Stimulated activated CD8-positive, alpha-beta memory T cell treated with anti-CD3 and anti-CD28 coated beads, Interleukin-7, amount 100 ng/mL, for 4 hours (primary cell): ENCODE results near the gene ALDH3A1.

ENCODE experiments used
- DNase-seq, 2 donors: peaks; one replicate each; pipeline ENCODE4 v3.0.0-alpha.2; 2020; ENCODE audit warnings: low read depth in 2 of 2

Gene ALDH3A1

DNA sequence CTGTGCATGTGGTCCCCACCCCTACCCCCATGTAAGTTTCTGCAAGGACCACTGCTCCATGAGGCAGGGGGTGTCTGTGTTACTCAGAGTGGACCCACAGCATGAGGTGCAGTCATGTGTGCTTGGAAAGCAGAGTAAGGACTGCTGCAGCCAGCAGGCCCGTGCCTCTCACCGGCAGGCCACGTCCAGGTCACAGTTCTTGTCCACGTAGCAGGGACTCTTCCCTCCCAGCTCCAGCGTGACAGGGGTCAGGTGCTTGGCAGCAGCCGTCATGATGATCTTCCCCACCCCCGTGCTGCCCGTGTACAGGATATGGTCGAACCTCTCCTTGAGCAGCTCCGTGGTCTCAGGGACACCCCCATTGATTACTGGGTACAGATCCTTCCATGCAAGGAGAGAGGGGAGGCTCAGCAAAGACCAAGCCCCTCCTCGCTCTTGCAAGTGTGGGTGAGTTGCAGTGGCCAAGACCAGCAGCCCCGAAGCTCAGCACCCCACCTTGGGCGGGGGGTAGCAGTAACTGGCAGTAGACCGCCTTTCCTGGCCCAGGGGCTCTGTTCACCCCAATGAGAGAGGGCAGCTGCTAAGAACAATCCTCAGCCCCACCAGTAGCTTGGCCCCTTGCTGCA is 6.2 kb downstream of the ALDH3A1 start:
- DNase-seq, result no peak

DNA sequence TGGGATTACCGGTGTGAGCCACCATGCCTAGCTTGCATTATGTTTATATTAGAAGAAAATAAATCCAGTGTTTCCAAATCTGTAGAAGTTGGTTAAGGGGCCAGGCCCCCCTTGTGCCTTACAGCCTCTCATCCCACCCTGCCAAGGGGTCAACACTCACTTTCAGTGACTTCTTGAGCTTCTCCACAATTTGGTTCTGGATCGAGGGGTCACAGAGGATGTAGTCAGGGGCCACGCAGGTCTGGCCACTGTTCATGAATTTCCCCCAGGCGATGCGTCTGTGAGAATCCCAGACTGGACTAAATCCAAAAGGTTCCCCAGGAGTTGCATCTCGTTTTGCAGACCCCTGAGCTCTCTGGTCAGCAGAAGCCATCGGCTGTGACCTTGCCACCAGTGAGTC is 7.2 kb downstream of the ALDH3A1 start:
- DNase-seq, result no peak

GRCh38 chr17:19739241-19740201 is 8.6 kb downstream of the ALDH3A1 start:
- no peak for DNase-seq

GRCh38 chr17:19738757-19739156 is 9.3 kb downstream of the ALDH3A1 start:
- DNase-seq, result no peak

DNA sequence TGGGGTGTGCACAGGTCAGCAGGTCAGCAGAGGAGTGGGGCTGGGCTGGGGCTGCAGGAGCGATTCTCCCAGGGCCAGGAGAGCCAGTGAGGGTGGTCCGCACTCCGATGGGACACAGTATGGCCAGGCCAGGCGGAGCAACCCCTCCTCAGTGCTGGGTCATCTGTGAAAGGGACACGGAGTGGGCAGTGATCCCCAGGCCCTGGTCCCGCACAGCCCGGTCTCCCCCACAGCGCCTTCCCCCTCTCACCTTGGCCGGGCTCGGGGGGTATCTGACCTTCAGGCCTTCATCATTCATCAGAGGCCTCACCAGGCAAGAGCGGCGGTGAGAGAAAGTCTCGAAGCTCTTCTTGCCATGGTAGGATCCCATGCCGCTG is 10.0 kb downstream of the ALDH3A1 start:
- no peak for DNase-seq

DNA sequence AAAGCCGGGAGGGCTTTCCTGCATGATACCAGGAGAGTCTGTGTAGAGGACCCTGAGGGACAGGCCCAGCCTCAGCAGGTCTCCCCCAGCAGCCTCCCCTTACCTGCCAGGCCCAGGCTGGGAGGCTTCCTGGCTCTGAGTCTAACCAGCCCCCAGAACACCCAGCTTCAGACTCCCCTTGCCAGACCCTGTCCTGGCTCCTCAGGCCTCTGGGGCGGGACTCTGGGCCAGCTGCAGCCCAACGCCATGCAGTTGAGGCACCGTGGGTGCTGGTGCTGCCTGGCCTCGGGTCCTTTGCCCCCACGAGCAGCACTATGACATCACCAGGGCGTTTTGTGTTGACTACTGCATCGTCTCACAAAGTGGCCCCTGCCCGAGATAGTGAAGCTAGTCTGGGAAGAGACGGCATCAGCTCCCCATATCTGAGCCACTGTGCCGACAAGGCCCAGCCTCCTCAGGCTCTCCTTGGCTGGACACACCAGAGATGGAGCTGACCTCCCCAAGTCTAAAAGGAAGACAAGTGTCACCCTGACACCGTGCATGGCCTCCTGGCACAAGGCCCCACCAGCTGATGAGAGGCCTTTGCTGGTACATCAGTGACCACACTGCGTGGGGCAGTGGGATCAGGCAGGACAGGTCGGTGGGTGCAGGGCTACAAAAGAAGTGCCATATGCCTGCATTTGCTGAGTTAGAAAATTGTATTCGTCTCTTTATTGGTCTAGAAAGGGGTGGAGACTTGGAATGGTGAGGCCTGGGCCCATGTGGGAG is 10.6 kb downstream of the ALDH3A1 start:
- no peak for DNase-seq

DNA sequence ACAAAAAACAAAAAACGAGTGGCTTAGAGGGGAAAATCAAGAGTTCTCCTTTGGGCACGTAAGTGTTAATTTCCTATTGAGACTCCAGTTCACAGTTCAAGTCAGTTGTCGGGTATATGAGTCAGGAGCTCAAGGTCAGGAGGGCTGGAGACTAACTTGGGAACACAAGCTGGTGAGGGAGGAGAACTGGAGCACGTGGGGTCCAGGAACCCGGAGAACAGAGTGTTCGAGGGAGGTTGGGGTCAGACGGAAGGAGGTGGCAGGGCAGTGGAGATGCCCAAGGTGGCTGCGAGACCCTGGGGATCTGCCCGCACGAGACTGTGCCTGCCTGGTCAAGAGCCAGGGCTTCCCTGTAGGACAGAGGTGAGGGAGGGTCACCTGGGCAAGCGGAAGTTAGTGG is 12.0 kb downstream of the ALDH3A1 start:
- no peak for DNase-seq

GRCh38 chr17:19733953-19734526 is 14.1 kb downstream of the ALDH3A1 start:
- DNase-seq, result no peak

GRCh38 chr17:19731626-19732025 is 16.5 kb downstream of the ALDH3A1 start:
- no peak for DNase-seq

- no peak for DNase-seq
Observed at GRCh38 chr17:19730843-19731242, 17.3 kb downstream of the ALDH3A1 start.

GRCh38 chr17:19729900-19730299 is 18.2 kb downstream of the ALDH3A1 start:
- DNase-seq, result no peak

DNA sequence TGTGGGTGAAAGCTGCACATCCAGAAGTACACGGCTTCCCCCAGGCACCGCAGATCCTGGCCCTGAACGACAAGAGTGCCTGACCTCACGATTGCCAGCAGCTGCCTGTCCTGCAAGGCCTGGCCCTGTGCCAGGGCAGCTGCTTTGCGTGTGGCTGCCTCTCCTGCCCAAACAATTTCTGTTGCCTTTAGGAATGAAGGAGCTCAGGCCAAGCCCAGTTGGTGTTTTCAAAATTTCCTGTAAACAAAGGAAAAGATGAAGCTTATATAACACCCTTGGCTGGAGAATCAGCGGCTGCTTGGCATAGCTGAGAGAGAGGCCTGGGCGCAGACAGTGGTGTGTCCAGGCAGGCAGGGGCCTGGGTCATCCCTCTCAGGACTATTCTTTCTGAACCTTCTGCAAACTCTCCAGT is 20.0 kb downstream of the ALDH3A1 start:
- no peak for DNase-seq

DNA sequence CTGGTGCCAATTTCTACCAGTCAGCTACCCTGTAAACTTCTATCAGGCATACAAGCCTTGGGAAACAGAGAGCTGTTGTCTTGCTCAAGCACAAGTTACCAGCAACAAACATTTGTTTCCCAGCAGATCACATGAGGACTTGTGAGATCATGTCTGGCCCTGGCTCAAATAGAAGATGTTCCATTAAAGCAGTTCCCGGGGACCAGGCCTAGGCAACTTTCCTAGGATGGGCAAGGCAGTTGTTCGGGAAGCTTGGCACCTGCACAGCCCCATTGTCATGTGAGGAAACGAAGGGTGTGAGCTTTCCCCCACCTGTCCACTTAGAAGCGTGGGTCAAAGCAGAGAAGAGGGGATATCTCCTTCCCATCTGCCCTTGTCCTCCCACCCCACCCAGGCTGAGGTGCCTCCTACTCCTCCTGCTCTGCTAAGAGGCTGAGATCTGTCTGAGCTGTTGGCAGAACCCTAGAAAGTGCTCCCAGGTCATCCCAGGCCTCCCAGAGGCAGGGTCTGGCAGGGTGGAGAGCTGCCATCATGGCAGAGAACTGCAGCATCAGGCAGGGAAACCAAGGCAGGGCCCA is 20.5 kb downstream of the ALDH3A1 start:
- DNase-seq, result no peak

GRCh38 chr17:19726631-19727376 is 21.3 kb downstream of the ALDH3A1 start:
- DNase-seq, result no peak

GRCh38 chr17:19725486-19725885 is 22.6 kb downstream of the ALDH3A1 start:
- no peak for DNase-seq

DNA sequence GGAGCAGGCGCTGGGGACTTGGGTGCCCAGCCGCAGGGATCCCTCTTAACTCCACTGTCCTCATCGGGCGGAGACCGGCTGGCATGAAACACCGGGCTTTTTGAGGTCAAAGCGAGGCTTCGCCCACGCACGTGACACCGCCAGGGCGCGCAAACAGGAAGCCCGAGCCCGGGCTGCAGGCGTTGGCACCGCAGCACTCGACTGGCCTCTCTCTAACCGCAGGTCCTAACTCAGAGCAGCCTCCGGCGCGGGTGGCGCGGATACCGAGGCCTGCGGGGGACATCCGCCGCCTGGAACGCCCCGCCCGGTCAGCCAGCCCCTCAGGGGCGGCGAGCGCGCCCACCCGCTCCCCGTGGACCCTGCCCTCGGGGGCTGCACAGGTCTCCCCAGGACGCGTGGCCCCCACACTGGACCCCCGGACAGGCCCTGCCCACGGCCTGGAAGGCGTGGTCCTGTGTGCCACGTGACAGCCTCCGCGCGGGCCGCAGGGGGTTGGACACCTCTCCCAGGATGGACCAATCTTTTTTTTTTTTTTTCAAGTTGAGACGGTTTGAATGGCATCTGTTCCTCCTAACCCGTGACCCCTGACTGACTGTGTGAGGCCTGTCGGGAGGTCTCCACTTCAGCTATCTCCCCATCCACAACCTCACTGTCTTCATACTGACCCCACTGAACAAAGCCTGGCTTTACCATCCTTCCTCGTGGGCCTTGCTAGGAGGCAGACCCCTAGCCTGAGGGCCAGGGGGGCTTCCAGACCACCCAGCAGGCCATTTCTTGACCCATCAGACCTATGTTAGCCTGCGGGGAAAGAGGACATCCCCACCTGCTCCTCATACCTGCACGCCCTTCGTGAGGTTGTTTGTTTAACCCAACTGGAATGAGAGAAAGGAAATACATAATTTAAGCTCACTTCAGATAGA is 23.3 kb downstream of the ALDH3A1 start:
- peak; percentile 3 to 47 for DNase-seq

- no peak for DNase-seq
Observed at GRCh38 chr17:19723964-19724363, 24.1 kb downstream of the ALDH3A1 start.

GRCh38 chr17:19720631-19721426 is 27.3 kb downstream of the ALDH3A1 start:
- no peak for DNase-seq

GRCh38 chr17:19720210-19720475 is 28.0 kb downstream of the ALDH3A1 start:
- DNase-seq, result no peak
